ENCODE measurements around the gene MAEA.

MAEA gene

DNA sequence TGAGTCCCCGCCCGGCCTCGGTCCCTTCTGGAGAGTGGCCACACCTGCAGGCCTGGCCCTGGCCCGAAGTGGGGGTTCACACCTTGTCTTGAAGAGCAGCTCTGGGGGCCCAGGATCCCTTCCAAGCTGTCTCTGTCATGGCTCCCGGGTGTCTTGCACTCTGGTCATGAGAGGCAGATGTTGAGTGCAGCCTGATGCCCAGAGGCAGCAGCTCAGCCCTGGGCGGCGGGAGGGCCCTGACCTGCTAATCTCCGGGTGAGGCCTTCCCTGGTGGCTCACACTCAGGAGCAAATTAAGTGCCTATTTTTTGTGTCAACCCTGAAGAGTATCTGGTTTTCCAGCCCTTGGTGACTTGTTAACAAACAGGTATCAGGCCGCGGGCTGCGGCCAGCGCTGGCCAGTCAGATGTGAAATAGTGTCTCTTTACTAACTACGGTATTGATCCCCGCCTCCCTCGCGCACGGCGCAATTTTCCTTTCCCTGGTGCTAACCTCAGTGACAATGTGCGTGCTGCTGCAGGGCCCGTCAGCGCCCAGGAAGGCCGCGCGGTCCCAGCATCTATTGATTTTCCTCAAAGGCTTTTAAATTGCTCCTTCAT, 92.4 kb downstream of the MAEA start:
- no peaks in the 10 kb centered on the region for H3K79me2 ChIP-seq (ENCODE audit: insufficient read depth, low read depth)
- TF ChIP-seq, protein P1, sequence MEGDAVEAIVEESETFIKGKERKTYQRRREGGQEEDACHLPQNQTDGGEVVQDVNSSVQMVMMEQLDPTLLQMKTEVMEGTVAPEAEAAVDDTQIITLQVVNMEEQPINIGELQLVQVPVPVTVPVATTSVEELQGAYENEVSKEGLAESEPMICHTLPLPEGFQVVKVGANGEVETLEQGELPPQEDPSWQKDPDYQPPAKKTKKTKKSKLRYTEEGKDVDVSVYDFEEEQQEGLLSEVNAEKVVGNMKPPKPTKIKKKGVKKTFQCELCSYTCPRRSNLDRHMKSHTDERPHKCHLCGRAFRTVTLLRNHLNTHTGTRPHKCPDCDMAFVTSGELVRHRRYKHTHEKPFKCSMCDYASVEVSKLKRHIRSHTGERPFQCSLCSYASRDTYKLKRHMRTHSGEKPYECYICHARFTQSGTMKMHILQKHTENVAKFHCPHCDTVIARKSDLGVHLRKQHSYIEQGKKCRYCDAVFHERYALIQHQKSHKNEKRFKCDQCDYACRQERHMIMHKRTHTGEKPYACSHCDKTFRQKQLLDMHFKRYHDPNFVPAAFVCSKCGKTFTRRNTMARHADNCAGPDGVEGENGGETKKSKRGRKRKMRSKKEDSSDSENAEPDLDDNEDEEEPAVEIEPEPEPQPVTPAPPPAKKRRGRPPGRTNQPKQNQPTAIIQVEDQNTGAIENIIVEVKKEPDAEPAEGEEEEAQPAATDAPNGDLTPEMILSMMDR (conservative IDR thresholded peaks at IDR 0.05; ENCODE audit: low read depth, low read length) = no peak
- H3K36me3 ChIP-seq (ENCODE audit: insufficient read depth) = no peaks in the 10 kb centered on the region
- H3K4me1 ChIP-seq (ENCODE audit: low read depth, poor library complexity, severe bottlenecking) = no peaks in the 10 kb centered on the region
- no peaks in the 10 kb centered on the region for H3K27me3 ChIP-seq (ENCODE audit: insufficient read depth, low read depth)
- no peak overlapping the region for H3K9ac ChIP-seq
- no peak overlapping the region for H3K27ac ChIP-seq
- no peak overlapping the region for H3K4me3 ChIP-seq (IDR thresholded peaks at IDR 0.05; ENCODE audit: insufficient read depth, low read depth, low read length)
- no peak overlapping the region for H3K4me2 ChIP-seq
- H2AFZ ChIP-seq (ENCODE audit: low read depth) = no peak overlapping the region
- H4K20me1 ChIP-seq (ENCODE audit: insufficient read depth) = no peaks in the 10 kb centered on the region

DNA sequence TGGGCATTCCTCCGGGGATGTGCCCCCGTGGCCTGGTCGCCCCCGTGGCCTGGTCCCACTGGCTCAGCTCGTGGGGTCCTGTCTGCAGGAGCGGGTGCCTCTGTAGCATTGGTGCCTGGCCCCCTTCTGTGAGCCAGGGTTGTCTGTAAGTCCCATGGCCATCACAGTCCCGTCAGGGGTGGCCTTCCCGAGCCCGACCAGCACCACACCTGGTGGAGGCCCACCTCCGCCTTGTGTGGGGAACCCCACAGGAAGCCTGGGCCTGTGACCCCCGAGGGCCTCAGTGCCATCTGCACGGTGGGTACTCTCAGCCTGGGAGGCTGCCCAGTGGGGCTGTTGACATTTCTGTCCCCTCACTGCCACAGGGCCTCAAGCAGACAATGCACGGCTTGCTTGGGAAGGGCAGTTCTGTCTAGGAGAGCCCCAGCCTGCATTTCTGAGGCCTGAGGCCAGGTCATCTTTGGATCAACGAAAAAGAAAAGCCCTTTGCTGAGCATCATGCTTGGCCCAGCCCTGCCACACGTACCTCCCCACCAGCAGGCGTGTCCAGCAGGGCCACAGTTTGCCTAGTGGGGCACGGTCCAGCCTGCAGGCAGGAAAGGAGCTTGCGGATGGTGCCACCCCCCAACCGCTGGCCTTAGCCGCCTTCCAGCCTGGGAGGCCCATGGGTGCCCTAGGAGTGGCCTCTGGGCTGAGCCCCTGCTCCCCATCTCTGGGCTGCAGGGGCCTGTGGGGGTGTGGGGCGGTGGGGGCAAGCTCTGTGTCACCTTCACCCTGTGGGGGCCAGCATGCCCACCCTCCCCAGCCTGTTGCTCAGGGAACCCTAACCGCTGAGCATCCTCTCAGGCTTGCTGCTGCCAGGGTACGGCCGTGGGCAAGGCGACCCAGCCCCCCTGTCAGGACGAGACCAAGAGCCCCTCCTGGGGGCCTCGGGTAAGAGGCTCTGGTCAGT, 93.4 kb downstream of the MAEA start:
- no peaks in the 10 kb centered on the region for H3K4me1 ChIP-seq (ENCODE audit: low read depth, poor library complexity, severe bottlenecking)
- H3K9ac ChIP-seq = no peak overlapping the region
- H3K4me3 ChIP-seq (IDR thresholded peaks at IDR 0.05; ENCODE audit: insufficient read depth, low read depth, low read length) = no peak overlapping the region
- H2AFZ ChIP-seq (ENCODE audit: low read depth) = no peak overlapping the region
- H3K4me2 ChIP-seq = no peak overlapping the region
- H3K27ac ChIP-seq = no peak overlapping the region
- TF ChIP-seq, protein P1 (conservative IDR thresholded peaks at IDR 0.05; ENCODE audit: low read depth, low read length) = no peak
- H3K79me2 ChIP-seq (ENCODE audit: insufficient read depth, low read depth) = no peaks in the 10 kb centered on the region
- H3K36me3 ChIP-seq (ENCODE audit: insufficient read depth) = no peaks in the 10 kb centered on the region
- no peaks in the 10 kb centered on the region for H4K20me1 ChIP-seq (ENCODE audit: insufficient read depth)
- no peaks in the 10 kb centered on the region for H3K27me3 ChIP-seq (ENCODE audit: insufficient read depth, low read depth)

DNA sequence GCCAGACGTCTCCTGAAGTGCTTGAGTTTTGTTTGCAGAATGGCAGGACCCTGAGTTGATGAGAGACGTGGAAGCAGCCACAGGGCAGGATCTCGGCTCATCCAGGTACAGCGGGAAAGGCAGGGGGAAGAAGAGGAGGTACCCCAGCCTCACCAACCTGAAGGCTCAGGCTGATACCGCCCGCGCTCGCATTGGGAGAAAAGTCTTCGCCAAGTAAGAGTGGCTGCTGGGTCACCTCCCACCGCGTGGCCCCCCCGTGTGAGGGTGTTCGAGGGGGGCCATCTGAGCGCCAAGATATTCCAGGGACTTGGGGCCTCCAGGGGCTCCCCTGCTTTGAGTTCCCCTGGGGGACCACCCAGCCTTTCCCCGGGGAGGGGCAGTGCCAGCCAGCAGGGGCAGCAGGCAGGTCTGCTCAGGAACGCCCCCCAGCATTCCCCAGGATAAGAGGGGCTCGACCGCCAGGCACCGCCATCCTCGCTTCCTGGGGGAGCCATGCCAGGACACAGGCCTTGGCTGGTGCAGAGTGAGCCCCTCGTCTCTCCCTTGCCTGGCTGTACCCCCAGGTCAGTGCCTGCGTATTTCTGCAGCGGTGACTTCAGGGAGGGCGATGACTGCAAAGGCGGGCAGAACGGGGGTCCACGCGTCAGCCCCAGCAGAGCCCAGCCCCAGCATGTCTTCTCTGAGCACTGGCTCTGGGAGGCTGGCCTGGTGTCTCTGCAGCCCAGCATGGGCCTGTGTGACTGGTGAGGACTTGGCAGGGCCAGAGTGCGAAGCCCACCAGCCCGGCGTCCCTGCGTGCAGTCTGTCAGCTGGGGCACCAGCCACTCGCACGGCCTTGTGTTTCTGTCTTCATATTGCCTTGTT, 94.3 kb downstream of the MAEA start:
- Histone ChIP-seq H3K36me3 (ENCODE audit: insufficient read depth) (no peaks in the 10 kb centered on the region), H3K4me3 (IDR thresholded peaks at IDR 0.05; ENCODE audit: insufficient read depth, low read depth, low read length) (no peak overlapping the region), H2AFZ (ENCODE audit: low read depth) (no peak overlapping the region), H4K20me1 (ENCODE audit: insufficient read depth) (no peaks in the 10 kb centered on the region), H3K4me1 (ENCODE audit: low read depth, poor library complexity, severe bottlenecking) (no peaks in the 10 kb centered on the region), H3K79me2 (ENCODE audit: insufficient read depth, low read depth) (no peaks in the 10 kb centered on the region), H3K27me3 (ENCODE audit: insufficient read depth, low read depth) (no peaks in the 10 kb centered on the region), H3K27ac (no peak overlapping the region), H3K4me2 (no peak overlapping the region), H3K9ac (no peak overlapping the region)
- TF ChIP-seq, protein P1 (conservative IDR thresholded peaks at IDR 0.05; ENCODE audit: low read depth, low read length) = no peak

DNA sequence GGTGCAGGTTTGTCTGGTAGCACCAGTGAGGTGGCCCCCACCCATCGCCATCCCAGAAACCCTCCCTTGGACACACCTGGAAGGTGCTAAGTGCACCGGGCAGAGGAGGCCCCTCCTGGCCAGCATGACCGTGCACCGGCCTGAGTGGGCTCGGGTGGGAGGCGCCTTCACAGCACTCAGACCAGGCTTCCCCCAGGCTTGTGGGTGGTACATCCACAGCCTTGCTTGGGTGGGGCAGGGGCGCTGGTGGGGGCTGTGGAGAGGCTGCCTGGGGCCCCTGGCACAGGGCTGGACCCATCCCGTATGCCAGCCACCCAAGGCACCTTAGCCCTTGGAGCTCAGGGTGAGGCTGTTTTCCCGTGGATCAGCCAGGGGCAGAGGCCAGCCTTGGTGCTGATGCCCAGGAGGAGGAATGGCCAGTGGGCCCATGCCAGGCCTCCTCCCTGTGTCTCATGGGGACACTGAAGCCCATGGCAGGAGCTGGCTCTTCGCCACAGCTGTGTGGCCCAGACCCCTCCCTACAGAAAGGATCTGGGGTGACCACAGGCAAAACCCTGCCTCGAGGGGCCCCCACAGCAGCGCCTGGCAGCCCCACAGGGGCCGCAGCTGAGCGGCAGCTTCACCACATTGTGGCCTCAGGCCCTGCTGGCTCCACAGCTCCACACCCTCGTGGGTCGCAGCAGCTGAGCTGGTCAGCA, 95.1 kb downstream of the MAEA start:
- H3K4me2 ChIP-seq = no peak overlapping the region

More for the DNA sequence above, 95.1 kb downstream of the MAEA start:
- no peaks in the 10 kb centered on the region for H3K27me3 ChIP-seq (ENCODE audit: insufficient read depth, low read depth)
- no peak overlapping the region for H2AFZ ChIP-seq (ENCODE audit: low read depth)
- H3K9ac ChIP-seq = no peak overlapping the region
- no peaks in the 10 kb centered on the region for H3K4me1 ChIP-seq (ENCODE audit: low read depth, poor library complexity, severe bottlenecking)
- H4K20me1 ChIP-seq (ENCODE audit: insufficient read depth) = no peaks in the 10 kb centered on the region
- H3K36me3 ChIP-seq (ENCODE audit: insufficient read depth) = no peaks in the 10 kb centered on the region
- H3K79me2 ChIP-seq (ENCODE audit: insufficient read depth, low read depth) = no peaks in the 10 kb centered on the region
- no peak overlapping the region for H3K27ac ChIP-seq
- no peak overlapping the region for H3K4me3 ChIP-seq (IDR thresholded peaks at IDR 0.05; ENCODE audit: insufficient read depth, low read depth, low read length)
- TF ChIP-seq, protein P1 (conservative IDR thresholded peaks at IDR 0.05; ENCODE audit: low read depth, low read length) = no peak

All from KMS-11 (cell line).